ENCODE measurements around the gene ZNF565.
A peak's percentile ranks its signal among the peaks of the same experiment; 100 is the strongest.

Gene ZNF565

GRCh38 chr19:36142496-36142895 lies 72.0 kb downstream of the ZNF565 start:
- H3K27me3 ChIP-seq = no peaks in the 10 kb centered on the region
- peaks cover 16 to 24% of the 10 kb centered on the region in 2 experiments for H3K4me1 ChIP-seq (ENCODE audit: control insufficient read depth in 1 of 2, insufficient read depth in 1 of 2, low read depth in 1 of 2, low read length in 1 of 2)
- TF ChIP-seq CTCF (IDR thresholded peaks at IDR 0.05) = no peak
- H3K27ac ChIP-seq = no peak overlapping the region
- H3K36me3 ChIP-seq = peaks cover 48% of the 10 kb centered on the region
- no peaks in the 10 kb centered on the region for H3K9me3 ChIP-seq
- no peak overlapping the region for H3K4me3 ChIP-seq (ENCODE audit: low read depth in 1 of 2, low read length in 1 of 2)

GRCh38 chr19:36142046-36142445 lies 72.4 kb downstream of the ZNF565 start:
- Histone ChIP-seq H3K27me3 (no peaks in the 10 kb centered on the region), H3K4me3 (ENCODE audit: low read depth in 1 of 2, low read length in 1 of 2) (no peak overlapping the region), H3K36me3 (peaks cover 43% of the 10 kb centered on the region), H3K9me3 (no peaks in the 10 kb centered on the region), H3K27ac (peak overlapping the region; percentile 7), H3K4me1 (ENCODE audit: control insufficient read depth in 1 of 2, insufficient read depth in 1 of 2, low read depth in 1 of 2, low read length in 1 of 2) (peaks cover 16 to 24% of the 10 kb centered on the region in 2 experiments)
- TF ChIP-seq CTCF (IDR thresholded peaks at IDR 0.05) = no peak

- no peaks in the 10 kb centered on the region for H3K27me3 ChIP-seq
- peak overlapping the region; percentile 76 to 92 for H3K4me3 ChIP-seq (ENCODE audit: low read depth in 1 of 2, low read length in 1 of 2)
- H3K36me3 ChIP-seq = peaks cover 36% of the 10 kb centered on the region
- H3K27ac ChIP-seq = peak overlapping the region; percentile 92
- peak; percentile 38 for TF ChIP-seq CTCF (IDR thresholded peaks at IDR 0.05)
- no peaks in the 10 kb centered on the region for H3K9me3 ChIP-seq
- peaks cover 16 to 24% of the 10 kb centered on the region in 2 experiments for H3K4me1 ChIP-seq (ENCODE audit: control insufficient read depth in 1 of 2, insufficient read depth in 1 of 2, low read depth in 1 of 2, low read length in 1 of 2)
Measured at GRCh38 chr19:36141039-36141927, 73.2 kb downstream of the ZNF565 start.

- Histone ChIP-seq H3K4me3 (ENCODE audit: low read depth in 1 of 2, low read length in 1 of 2) (peak overlapping the region; percentile 76 to 92), H3K9me3 (no peaks in the 10 kb centered on the region), H3K36me3 (peaks cover 28% of the 10 kb centered on the region), H3K4me1 (ENCODE audit: control insufficient read depth in 1 of 2, insufficient read depth in 1 of 2, low read depth in 1 of 2, low read length in 1 of 2) (peaks cover 16 to 24% of the 10 kb centered on the region in 2 experiments), H3K27ac (peak overlapping the region; percentile 92), H3K27me3 (no peaks in the 10 kb centered on the region)
- TF ChIP-seq CTCF (IDR thresholded peaks at IDR 0.05) = no peak
Measured at GRCh38 chr19:36140304-36141038, 74.0 kb downstream of the ZNF565 start.

GRCh38 chr19:36139473-36140303 lies 74.8 kb downstream of the ZNF565 start, which contains the start of gene CAPNS1:
TSS of gene CAPNS1 (plus strand) at chr19:36140066. CDS start at chr19:36141012, 946 bp downstream.
- no peaks in the 10 kb centered on the region for H3K27me3 ChIP-seq
- H3K27ac ChIP-seq = peak within 1 kb of the TSS; percentile 92
- peaks cover 16 to 24% of the 10 kb centered on the region in 2 experiments for H3K4me1 ChIP-seq (ENCODE audit: control insufficient read depth in 1 of 2, insufficient read depth in 1 of 2, low read depth in 1 of 2, low read length in 1 of 2)
- peak; percentile 26 for TF ChIP-seq CTCF (IDR thresholded peaks at IDR 0.05)
- H3K9me3 ChIP-seq = no peaks in the 10 kb centered on the region
- H3K36me3 ChIP-seq = peaks cover 21% of the 10 kb centered on the region
- peak within 1 kb of the TSS; percentile 76 to 92 for H3K4me3 ChIP-seq (ENCODE audit: low read depth in 1 of 2, low read length in 1 of 2)
